Right kidney (tissue), 9 donors: ENCODE measurements around the gene BCAS2.

Source experiments
- DNase-seq: peaks from one replicate; pipeline ENCODE4 v3.0.0-alpha.2; 2016
- long read RNA-seq, 8 donors: transcript quantifications; one replicate each; lab custom pipeline, GENCODE V29; 2026

BCAS2 gene
- long read RNA-seq, donor 1, transcript BCAS2-201 (7 exons, 1,299 nt) = major isoform, 19 of 29 reads
- long read RNA-seq, donor 1, partial matches to known transcripts = 10 of 29 reads
- long read RNA-seq, donor 1, other reads (novel, unspliced or antisense) = 0 of 29 reads
- long read RNA-seq, donor 2, transcript BCAS2-201 (7 exons, 1,299 nt) = major isoform, 16 of 17 reads
- long read RNA-seq, donor 2, partial matches to known transcripts = 0 of 17 reads
- long read RNA-seq, donor 2, other reads (novel, unspliced or antisense) = 0 of 17 reads
- long read RNA-seq, donor 3, transcript BCAS2-201 (7 exons, 1,299 nt) = major isoform, 5 of 5 reads
- long read RNA-seq, donor 3, partial matches to known transcripts = 0 of 5 reads
- long read RNA-seq, donor 3, other reads (novel, unspliced or antisense) = 0 of 5 reads
- long read RNA-seq, donor 4, transcript BCAS2-201 (7 exons, 1,299 nt) = major isoform, 28 of 29 reads
- long read RNA-seq, donor 4, partial matches to known transcripts = 0 of 29 reads
- long read RNA-seq, donor 4, other reads (novel, unspliced or antisense) = 0 of 29 reads
- long read RNA-seq, donor 5, transcript BCAS2-201 (7 exons, 1,299 nt) = major isoform, 24 of 24 reads
- long read RNA-seq, donor 5, partial matches to known transcripts = 0 of 24 reads
- long read RNA-seq, donor 5, other reads (novel, unspliced or antisense) = 0 of 24 reads
- long read RNA-seq, donor 6, transcript BCAS2-201 (7 exons, 1,299 nt) = major isoform, 22 of 23 reads
- long read RNA-seq, donor 6, partial matches to known transcripts = 0 of 23 reads
- long read RNA-seq, donor 6, other reads (novel, unspliced or antisense) = 0 of 23 reads
- long read RNA-seq, donor 7, transcript BCAS2-201 (7 exons, 1,299 nt) = major isoform, 43 of 46 reads
- long read RNA-seq, donor 7, partial matches to known transcripts = 0 of 46 reads
- long read RNA-seq, donor 7, other reads (novel, unspliced or antisense) = 0 of 46 reads
- long read RNA-seq, donor 8, transcript BCAS2-201 (7 exons, 1,299 nt) = major isoform, 27 of 32 reads
- long read RNA-seq, donor 8, partial matches to known transcripts = 5 of 32 reads
- long read RNA-seq, donor 8, other reads (novel, unspliced or antisense) = 0 of 32 reads

DNA sequence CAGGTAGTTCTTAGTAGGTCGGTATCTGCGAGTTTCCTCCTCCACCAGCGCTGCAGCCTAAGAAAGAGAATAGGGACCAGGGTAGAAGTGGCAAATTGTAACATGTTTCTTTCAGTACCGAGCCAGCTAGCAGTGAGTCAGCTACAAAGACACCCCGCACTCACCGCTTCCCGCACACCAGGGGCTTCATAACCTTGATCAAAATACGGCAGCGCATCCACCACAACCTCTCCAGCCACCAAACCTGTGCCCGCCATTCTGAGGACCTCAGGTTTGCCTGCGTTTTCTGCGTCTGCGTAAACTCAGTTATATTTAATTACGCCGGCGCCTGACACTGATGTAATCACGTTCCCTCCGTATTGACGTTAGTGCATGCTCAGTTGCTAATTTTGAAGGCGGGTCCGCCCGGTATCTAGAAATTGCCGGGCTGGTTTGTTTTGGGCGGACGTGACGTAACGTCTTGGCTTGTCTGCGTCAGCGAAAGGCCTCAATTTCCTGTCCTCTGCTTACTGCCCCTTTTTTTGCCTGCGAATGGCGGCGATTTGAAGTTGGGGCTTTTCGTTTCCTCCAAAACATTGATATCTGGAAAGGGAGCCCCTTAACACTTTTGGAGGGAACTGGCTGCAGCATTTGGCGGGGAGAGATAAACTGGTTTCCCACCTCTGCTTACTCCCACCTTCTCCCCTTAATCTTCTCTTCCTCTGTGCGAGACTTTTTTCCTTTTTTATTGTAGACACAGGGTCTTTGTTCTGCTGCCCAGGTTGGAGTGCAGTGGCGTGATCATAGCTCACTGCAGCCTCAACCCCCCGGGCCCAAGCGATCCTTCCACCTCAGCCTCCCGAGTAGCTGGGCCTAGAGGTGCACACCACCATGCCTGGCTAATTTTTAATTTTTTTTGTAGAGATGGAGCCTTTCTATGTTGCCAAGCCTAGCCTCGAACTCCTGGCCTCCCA, at the start of gene BCAS2:
Gene BCAS2 (minus strand): TSS at position 281 of the 953 bp plus-strand sequence. CDS start 24 bp downstream, at position 257.
- DNase-seq = peak; percentile 82

DNA sequence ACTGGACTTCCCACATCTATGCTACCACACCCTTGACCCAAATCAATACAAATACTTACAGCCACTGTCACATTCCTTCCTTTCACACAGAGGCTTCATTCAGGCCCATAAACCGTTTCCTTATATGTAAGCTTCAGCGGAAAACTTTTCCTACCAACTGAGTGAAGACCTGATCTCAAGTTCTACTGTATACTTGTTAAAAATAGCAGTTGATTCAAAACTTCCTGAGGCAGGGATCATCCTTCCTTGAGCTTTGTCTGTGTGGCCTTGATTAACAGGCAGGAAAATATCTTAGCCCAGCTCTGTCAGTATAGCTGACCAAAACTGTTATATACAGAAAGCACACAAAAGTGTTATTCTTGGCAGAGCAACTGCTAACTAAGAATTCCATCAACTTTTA, 45.7 kb upstream of the BCAS2 start:
- DNase-seq = no peak

GRCh38 chr1:114623364-114623763, 41.9 kb upstream of the BCAS2 start:
- DNase-seq = no peak

- DNase-seq = no peak
Measured at GRCh38 chr1:114620419-114620818, 39.0 kb upstream of the BCAS2 start.

DNA sequence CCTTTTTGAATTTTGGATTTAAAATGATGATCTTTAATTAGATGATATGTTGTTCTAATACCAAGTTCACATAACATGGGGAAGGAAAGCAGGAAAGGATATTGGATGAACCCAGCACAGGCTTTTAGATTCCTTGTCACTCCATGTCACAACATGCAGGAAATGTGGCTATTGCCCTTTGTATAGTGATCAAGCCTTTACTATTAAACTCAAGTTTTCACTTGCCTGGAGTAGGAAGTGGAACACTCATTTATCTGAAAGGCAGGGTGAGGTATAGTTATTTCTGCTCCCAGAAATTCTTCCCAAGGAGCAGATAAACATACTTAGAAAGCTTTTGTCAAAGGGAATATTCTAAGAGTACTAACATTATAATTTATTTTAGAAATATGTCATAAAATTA, 37.2 kb upstream of the BCAS2 start:
- no peak for DNase-seq

DNA sequence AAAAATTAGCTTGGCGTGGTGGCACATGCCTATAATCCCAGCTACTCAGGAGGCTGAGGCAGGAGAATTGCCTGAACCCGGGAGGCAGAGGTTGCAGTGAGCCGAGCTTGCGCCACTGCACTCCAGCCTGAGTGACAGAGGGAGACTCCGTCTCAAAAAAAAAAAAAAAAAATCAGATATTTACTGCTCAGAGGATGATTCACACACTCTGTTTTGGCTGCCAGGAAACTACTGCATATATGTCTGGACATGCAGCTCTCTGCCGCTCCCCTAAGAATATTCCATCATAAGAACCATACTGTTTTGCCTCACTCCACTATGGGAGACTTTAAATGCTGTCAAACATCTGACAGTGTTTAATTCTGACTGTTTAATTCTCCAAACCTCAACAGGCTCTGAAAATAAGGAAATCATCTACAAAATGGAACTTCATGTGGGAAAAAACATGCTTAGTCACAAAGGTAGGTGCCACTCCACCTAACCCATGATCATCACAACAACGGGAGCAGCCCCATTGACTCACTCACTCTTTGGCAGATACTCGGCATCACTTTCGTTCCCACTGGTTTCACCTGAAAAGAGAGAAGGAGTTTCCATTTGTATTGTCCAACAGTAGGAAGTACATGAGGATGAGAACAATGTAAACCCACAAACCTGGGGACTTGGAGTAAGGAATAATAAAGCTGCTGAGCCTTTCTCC, 29.3 kb upstream of the BCAS2 start:
- DNase-seq = no peak

- no peak for DNase-seq
Measured at GRCh38 chr1:114609826-114610225, 28.4 kb upstream of the BCAS2 start.

DNA sequence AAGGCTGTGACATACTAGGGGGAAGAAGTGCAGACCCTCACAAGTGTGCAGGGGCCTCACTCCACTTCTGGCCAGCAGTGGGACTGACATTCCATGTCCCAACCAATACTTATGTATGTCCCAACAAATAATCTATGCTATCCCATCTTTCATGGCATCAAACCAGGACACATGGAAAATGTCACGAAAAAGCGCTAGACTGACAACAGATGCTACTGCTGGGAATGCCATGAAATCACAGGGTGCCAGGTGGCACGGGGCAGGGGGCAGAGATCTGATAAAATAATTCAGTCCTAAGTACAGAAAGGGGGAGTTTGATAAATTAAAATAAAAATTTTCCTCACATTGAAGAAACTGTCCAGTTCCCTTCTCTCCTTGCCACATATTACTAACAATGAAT, 27.6 kb upstream of the BCAS2 start:
- no peak for DNase-seq

DNA sequence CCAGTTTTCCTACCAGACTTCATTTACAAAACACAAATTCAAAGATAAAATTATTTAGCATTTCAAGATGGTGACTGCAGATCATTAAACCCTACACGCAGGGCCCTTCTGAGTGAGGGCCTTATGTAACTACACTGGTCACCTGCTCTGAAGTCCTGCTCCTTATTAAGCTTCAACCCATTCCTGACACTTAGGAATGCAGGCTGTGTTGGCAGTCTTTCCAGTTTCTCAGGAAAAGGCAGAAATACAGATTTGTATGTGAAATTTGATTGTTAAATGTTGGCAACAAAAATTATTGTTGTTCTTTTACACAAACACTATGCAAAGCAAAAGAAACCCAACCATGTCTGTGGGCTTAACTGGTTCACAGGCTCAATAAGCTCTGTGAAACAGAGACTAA, 25.8 kb upstream of the BCAS2 start:
- no peak for DNase-seq

- DNase-seq = no peak
Measured at GRCh38 chr1:114597949-114598348, 16.5 kb upstream of the BCAS2 start.

GRCh38 chr1:114595602-114596001, 14.2 kb upstream of the BCAS2 start:
- DNase-seq = no peak

- no peak for DNase-seq
Measured at GRCh38 chr1:114594046-114594445, 12.6 kb upstream of the BCAS2 start.

- DNase-seq = no peak
Measured at GRCh38 chr1:114589122-114589521, 7.7 kb upstream of the BCAS2 start.

DNA sequence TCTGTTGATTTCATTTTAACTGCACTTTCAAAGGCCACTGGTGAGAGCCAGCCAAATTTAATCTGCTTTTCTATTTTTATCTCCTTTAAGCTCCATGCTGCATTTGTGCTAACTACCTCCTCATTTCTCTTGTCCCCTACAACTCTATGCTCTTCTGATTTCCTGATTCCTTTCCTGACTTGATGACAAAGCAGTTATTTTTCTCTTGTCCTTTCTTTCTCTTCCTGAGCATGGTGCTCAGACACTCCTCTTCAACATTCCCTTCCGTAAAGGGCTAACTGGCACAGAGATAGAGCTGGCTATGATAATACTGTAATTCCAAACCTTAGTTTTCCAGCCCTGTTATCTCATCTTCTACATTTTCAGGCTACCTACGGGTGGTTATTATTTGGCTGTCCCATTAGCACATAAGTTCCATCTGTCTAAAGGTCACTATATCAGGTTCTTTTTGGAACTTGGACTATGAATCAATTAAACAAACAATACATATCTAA, 6.8 kb upstream of the BCAS2 start:
- no peak for DNase-seq

DNA sequence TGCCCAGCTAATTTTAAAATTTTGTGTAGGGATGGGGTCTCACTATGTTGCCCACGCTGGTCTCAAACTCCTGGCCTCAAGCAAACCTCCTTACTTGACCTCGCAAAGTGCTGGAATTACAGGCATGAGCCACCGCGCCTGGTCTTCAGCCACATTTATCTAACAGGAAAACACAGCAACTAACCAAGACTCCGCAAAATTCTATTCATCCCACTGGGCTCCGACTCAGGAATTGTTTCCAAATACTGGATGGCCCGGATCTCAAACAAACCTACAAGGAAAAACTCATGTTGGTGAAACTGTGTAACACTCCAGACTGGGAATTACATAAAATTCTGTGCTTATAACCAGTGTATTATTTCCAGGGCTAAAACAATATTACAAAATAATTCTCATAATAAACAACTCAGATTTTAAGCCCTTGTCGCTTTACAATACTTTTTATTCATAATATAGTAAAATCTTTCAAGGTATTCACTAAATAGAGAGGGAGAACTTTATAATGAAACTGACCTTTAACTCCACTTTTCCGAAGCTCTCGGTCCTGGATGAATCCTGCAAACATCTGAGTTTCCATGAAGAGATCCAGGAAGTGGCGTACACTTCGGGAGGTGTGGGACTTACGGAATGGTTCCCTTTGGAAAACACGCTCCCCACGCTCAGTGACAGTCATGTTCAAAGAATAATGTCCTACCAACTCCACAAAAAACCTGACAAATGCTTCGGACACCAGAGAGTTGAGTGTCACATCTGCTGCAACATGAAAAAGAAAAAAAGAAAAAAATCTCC, 6.0 kb upstream of the BCAS2 start:
- DNase-seq = no peak

GRCh38 chr1:114586513-114587047, 5.2 kb upstream of the BCAS2 start:
- no peak for DNase-seq

DNA sequence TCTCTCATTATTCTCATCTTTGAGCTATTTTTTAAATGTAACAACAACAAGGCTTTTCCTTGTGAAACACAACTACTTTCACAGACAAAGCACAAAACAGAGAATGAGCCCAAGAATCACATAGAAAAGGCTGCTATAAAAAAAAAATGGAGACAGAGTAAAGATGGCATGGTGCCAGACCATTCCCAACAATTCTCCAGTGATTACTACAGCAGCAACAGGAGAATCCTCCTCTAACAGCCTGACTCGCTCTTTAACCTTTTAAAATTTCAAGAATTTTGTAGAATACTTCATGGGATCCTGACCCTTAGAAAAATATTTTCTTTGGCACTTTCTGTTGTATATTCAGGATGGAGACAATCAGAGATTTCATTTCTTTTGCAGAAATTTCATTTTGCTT, 3.8 kb upstream of the BCAS2 start:
- no peak for DNase-seq

DNA sequence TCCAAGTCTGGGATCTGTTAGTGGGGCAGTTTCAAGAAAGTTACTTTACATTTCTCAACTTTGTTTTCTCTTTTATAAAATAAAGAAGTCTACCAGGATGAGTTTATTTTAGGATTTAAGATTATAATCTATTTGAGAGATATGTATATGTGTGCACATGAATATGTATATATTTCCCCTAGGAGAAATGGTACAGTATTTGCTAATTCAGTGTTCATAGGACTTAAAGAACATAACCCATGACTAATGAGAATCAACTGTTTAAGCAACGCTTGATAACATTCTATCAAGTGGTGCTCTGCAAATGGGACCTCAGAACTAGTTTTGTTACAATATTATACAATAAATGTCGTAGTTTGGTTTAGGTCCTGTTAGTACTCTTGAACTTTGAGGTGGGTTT, 7.0 kb downstream of the BCAS2 start:
- DNase-seq = no peak

- no peak for DNase-seq
Measured at GRCh38 chr1:114564141-114564540, 17.3 kb downstream of the BCAS2 start.
